HepG2 (cell line): Measurements from ENCODE around the gene RNF213. TPM values are rescaled to one million over a fixed set of nuclear protein-coding genes. Genes with fewer than 3 reads are reported as not detected.

Source experiments
- ARID2 ChIP-seq: sonication (generic); formaldehyde crosslinking; IDR thresholded peaks from 2 replicates; pipeline ENCODE4 v1.8.1; 2022; ENCODE audit warnings: mild to moderate bottlenecking, missing genetic modification reagents, borderline replicate concordance
- CC2D1A ChIP-seq: sonication (generic); formaldehyde crosslinking; IDR thresholded peaks from 2 replicates; pipeline ENCODE4 v1.8.1; 2023; ENCODE audit warnings: mild to moderate bottlenecking, missing genetic modification reagents
- CHCHD3 ChIP-seq: sonication (generic); formaldehyde crosslinking; IDR thresholded peaks from 2 replicates; pipeline ENCODE4 v1.8.0; 2022; ENCODE audit warnings: mild to moderate bottlenecking, missing genetic modification reagents, moderate library complexity
- E2F1 ChIP-seq: sonication (generic); formaldehyde crosslinking; IDR thresholded peaks from 2 replicates; pipeline ENCODE4 v1.5.0; 2020; ENCODE audit warnings: missing genetic modification reagents
- FOXA3 ChIP-seq: IDR thresholded peaks from 2 replicates; pipeline ENCODE4 v1.6.1; 2016; ENCODE audit warnings: missing genetic modification reagents, missing compliant biosample characterization
- GABPB1 ChIP-seq: IDR thresholded peaks from 2 replicates; pipeline ENCODE4 v1.6.1; 2016; ENCODE audit warnings: mild to moderate bottlenecking, missing genetic modification reagents, moderate library complexity, missing compliant biosample characterization
- HMG20B ChIP-seq: conservative IDR thresholded peaks from 2 replicates; pipeline ENCODE4 v1.6.1; 2016; ENCODE audit warnings: missing genetic modification reagents, missing compliant biosample characterization
- JUND ChIP-seq: sonication (generic); formaldehyde crosslinking; IDR thresholded peaks from 2 replicates; pipeline ENCODE4 v1.8.0; 2022; ENCODE audit warnings: mild to moderate bottlenecking, missing genetic modification reagents
- KDM4B ChIP-seq: sonication (generic); formaldehyde crosslinking; IDR thresholded peaks from 2 replicates; pipeline ENCODE4 v1.4.0; 2020; ENCODE audit warnings: missing genetic modification reagents
- NFIC ChIP-seq: IDR thresholded peaks from 2 replicates; pipeline ENCODE4 v1.6.1; 2012; ENCODE audit warnings: mild to moderate bottlenecking, low read length, inconsistent platforms
- NR0B2 ChIP-seq: sonication (generic); formaldehyde crosslinking; IDR thresholded peaks from 2 replicates; pipeline ENCODE4 v1.4.0; 2020; ENCODE audit warnings: mild to moderate bottlenecking, missing genetic modification reagents
- PAF1 ChIP-seq: IDR thresholded peaks from 2 replicates; pipeline ENCODE4 v1.6.1; 2016; ENCODE audit warnings: missing genetic modification reagents, missing compliant biosample characterization
- PCBP1 ChIP-seq: fragments of 200-400 bp; formaldehyde crosslinking; IDR thresholded peaks from 2 replicates; pipeline ENCODE4 v1.6.1; 2017; ENCODE audit warnings: mild to moderate bottlenecking, low read depth, low read length, borderline replicate concordance
- RCOR2 ChIP-seq: IDR thresholded peaks from 2 replicates; pipeline ENCODE4 v1.6.1; 2016; ENCODE audit warnings: missing biosample characterization, missing genetic modification reagents
- RNF219 ChIP-seq: sonication (generic); formaldehyde crosslinking; IDR thresholded peaks from 2 replicates; pipeline ENCODE4 v1.5.0; 2020; ENCODE audit warnings: mild to moderate bottlenecking, missing genetic modification reagents
- SMYD3 ChIP-seq: sonication (generic); formaldehyde crosslinking; IDR thresholded peaks from 2 replicates; pipeline ENCODE4 v1.8.1; 2023; ENCODE audit warnings: mild to moderate bottlenecking, missing genetic modification reagents
- YEATS2 ChIP-seq: sonication (generic); formaldehyde crosslinking; IDR thresholded peaks from 2 replicates; pipeline ENCODE4 v1.4.0; 2020; ENCODE audit warnings: missing genetic modification reagents, borderline replicate concordance
- ZBTB33 ChIP-seq: sonication (generic); formaldehyde crosslinking; IDR thresholded peaks from 2 replicates; pipeline ENCODE4 v1.4.0; 2020; ENCODE audit warnings: missing genetic modification reagents
- ZC3H13 ChIP-seq: sonication (generic); formaldehyde crosslinking; IDR thresholded peaks from 2 replicates; pipeline ENCODE4 v1.8.1; 2023; ENCODE audit warnings: mild to moderate bottlenecking, missing genetic modification reagents, moderate library complexity
- ZKSCAN5 ChIP-seq: sonication (generic); formaldehyde crosslinking; IDR thresholded peaks from 2 replicates; pipeline ENCODE4 v1.5.1; 2020; ENCODE audit warnings: mild to moderate bottlenecking, missing genetic modification reagents
- ZMAT5 ChIP-seq: sonication (generic); formaldehyde crosslinking; IDR thresholded peaks from 2 replicates; pipeline ENCODE4 v1.5.0; 2020; ENCODE audit warnings: mild to moderate bottlenecking, low read depth, missing genetic modification reagents, borderline replicate concordance
- ZNF260 ChIP-seq: sonication (generic); formaldehyde crosslinking; IDR thresholded peaks from 2 replicates; pipeline ENCODE4 v1.4.0; 2020; ENCODE audit warnings: missing genetic modification reagents, low read depth, mild to moderate bottlenecking, borderline replicate concordance
- ZNF326 ChIP-seq: sonication (generic); formaldehyde crosslinking; IDR thresholded peaks from 2 replicates; pipeline ENCODE4 v1.4.0; 2020; ENCODE audit warnings: missing genetic modification reagents, borderline replicate concordance
- ZNF629 ChIP-seq: sonication (generic); formaldehyde crosslinking; conservative IDR thresholded peaks from 2 replicates; pipeline ENCODE4 v1.5.0; 2020; ENCODE audit warnings: missing genetic modification reagents
- polyA plus RNA-seq, 8 experiments: library from polyadenylated mRNA; depleted of rRNA in 3 of 8; stranded (reverse) in 7 of 8; unstranded in 1 of 8; fragments of >200 nt; fragmentation: Illumina TruSeq in 4 of 8; extraction: Trizol in 4 of 8; gene quantifications; 2 replicates each; pipeline versions ENCODE4 v1.2.1 to v1.2.3, GENCODE V29; 2011 to 2016; ENCODE audit warnings: low read depth in 4 of 8, missing spikeins in 1 of 8, mixed read lengths in 1 of 8; ENCODE audit not compliant: insufficient read depth in 1 of 8
- total RNA-seq, 5 experiments: library from RNA; depleted of rRNA; stranded (reverse); fragments of >200 nt; fragmentation: Illumina TruSeq; extraction: Trizol; gene quantifications; 2 replicates each; pipeline ENCODE4 v1.2.3, GENCODE V29; 2016; ENCODE audit warnings: low read depth in 1 of 5

Gene RNF213
- total and polyA plus RNA-seq, 2 of the 13 experiments (the other 11 are each of a cell fraction or from before 2014, with no cell fraction given): 38.6 to 38.7 TPM

GRCh38 chr17:80263253-80264204 lies 2.9 kb downstream of the RNF213 start (continued):
- TF ChIP-seq ZBTB33 (CRISPR knock-in tag) (no peak), ZNF629 (peak; percentile 17; the same call in 1 of the 2 replicates), E2F1 (no peak; the same call in 1 of the 2 replicates), NR0B2 (peak; percentile 84), GABPB1 (peak; percentile 61), SMYD3 (CRISPR knock-in tag) (peak; percentile 89; the same call in 1 of the 2 replicates), FOXA3 (CRISPR knock-in tag) (peak; percentile 51), ZNF260 (CRISPR knock-in tag) (no peak), PCBP1 (0 out of 2 replicates have a peak, but pooled peaks have one; percentile 13), ZC3H13 (CRISPR knock-in tag) (peak; percentile 62; the same call in 1 of the 2 replicates), CC2D1A (CRISPR knock-in tag) (no peak), KDM4B (CRISPR knock-in tag) (0 out of 2 replicates have a peak, but pooled peaks have one; percentile 45), RCOR2 (CRISPR knock-in tag) (no peak), ZNF326 (CRISPR knock-in tag) (peak; percentile 90; the same call in 1 of the 2 replicates), ZKSCAN5 (no peak), ZMAT5 (CRISPR knock-in tag) (no peak), YEATS2 (no peak), HMG20B (CRISPR knock-in tag) (peak; percentile 95), PAF1 (CRISPR knock-in tag) (no peak; the same call in 1 of the 2 replicates), ARID2 (CRISPR knock-in tag) (peak; percentile 91), NFIC (no peak), CHCHD3 (no peak), JUND (CRISPR knock-in tag) (no peak), RNF219 (no peak)
